ENCODE data around the gene OR51E1.

- TF ChIP-seq CTCF (IDR thresholded peaks at IDR 0.05) = no peak
- no peak for TF ChIP-seq POLR2A (IDR thresholded peaks at IDR 0.05)
Measured at GRCh38 chr11:4704790-4705334, 61.1 kb downstream of the OR51E1 start.

All from uterus (tissue), 2 donors.